ENCODE measurements around the gene HAPLN3. TPM values are rescaled to one million over a fixed set of nuclear protein-coding genes. Genes with fewer than 3 reads are reported as not detected.

Gene HAPLN3
- total RNA-seq, 1 experiment from 2014 or later: 2.4 TPM

- Histone ChIP-seq H3K9me3 (ENCODE audit: insufficient read depth, low read depth) (no peaks in the 10 kb centered on the region), H3K27ac (no peak overlapping the region), H3K79me2 (ENCODE audit: low read depth) (no peaks in the 10 kb centered on the region), H3K9me2 (ENCODE audit: insufficient read depth) (no peaks in the 10 kb centered on the region), H3K4me3 (no peak overlapping the region), H4K20me1 (ENCODE audit: insufficient read depth) (no peaks in the 10 kb centered on the region), H2AFZ (no peak overlapping the region), H3K36me3 (ENCODE audit: low read depth) (no peaks in the 10 kb centered on the region), H3F3A (ENCODE audit: insufficient read depth, low read depth) (no peaks in the 10 kb centered on the region), H3K4me1 (replicated peaks; ENCODE audit: insufficient read depth) (0 out of 2 replicates have a peak, but pooled peaks cover 3% of the 10 kb centered on the region), H3K4me2 (no peak overlapping the region), H3K27me3 (ENCODE audit: insufficient read depth, low read depth) (no peaks in the 10 kb centered on the region)
- intact Hi-C loops (cut with micrococcal nuclease; ENCODE audit: unreplicated experiment): loop anchor here (1.0 to 2.0 kb wide), 3 partner anchors 113 to 338 kb away; partner anchors contain the start of gene FANCI
- BruUV-seq (replicated peaks): no TSS peak
- peak; percentile 36 to 75 for DNase-seq
- ChIA-PET POLR2A (ENCODE audit: unreplicated experiment) (interaction anchor here (0.5 to 0.6 kb wide), 2 partner anchors 66 to 1355 kb away, joined by 3 to 4 read pairs; no protein-coding TSS in a partner anchor), CTCF (interaction anchor here (0.5 to 1.5 kb wide), 9 partner anchors 9 to 395 kb away, joined by 3 to 7 read pairs (median 3); partner anchors contain the start of gene HAPLN3)
- TF ChIP-seq, protein P1, sequence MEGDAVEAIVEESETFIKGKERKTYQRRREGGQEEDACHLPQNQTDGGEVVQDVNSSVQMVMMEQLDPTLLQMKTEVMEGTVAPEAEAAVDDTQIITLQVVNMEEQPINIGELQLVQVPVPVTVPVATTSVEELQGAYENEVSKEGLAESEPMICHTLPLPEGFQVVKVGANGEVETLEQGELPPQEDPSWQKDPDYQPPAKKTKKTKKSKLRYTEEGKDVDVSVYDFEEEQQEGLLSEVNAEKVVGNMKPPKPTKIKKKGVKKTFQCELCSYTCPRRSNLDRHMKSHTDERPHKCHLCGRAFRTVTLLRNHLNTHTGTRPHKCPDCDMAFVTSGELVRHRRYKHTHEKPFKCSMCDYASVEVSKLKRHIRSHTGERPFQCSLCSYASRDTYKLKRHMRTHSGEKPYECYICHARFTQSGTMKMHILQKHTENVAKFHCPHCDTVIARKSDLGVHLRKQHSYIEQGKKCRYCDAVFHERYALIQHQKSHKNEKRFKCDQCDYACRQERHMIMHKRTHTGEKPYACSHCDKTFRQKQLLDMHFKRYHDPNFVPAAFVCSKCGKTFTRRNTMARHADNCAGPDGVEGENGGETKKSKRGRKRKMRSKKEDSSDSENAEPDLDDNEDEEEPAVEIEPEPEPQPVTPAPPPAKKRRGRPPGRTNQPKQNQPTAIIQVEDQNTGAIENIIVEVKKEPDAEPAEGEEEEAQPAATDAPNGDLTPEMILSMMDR (conservative IDR thresholded peaks at IDR 0.05): peak; percentile 95
- no peak for TF ChIP-seq EZH2 (IDR thresholded peaks at IDR 0.05; ENCODE audit: low read depth)
Measured at GRCh38 chr15:88904624-88905327, 9.4 kb upstream of the HAPLN3 start.

GRCh38 chr15:88904257-88904623, 8.9 kb upstream of the HAPLN3 start:
- H3K27ac ChIP-seq: no peak overlapping the region
- H3K27me3 ChIP-seq (ENCODE audit: insufficient read depth, low read depth): no peaks in the 10 kb centered on the region
- no peak overlapping the region for H2AFZ ChIP-seq
- POLR2A ChIA-PET (ENCODE audit: unreplicated experiment): no interaction called here
- H3K4me3 ChIP-seq: no peak overlapping the region
- no peaks in the 10 kb centered on the region for H3F3A ChIP-seq (ENCODE audit: insufficient read depth, low read depth)
- TF ChIP-seq, protein P1 (conservative IDR thresholded peaks at IDR 0.05): no peak
- no peak for TF ChIP-seq EZH2 (IDR thresholded peaks at IDR 0.05; ENCODE audit: low read depth)
- H4K20me1 ChIP-seq (ENCODE audit: insufficient read depth): no peaks in the 10 kb centered on the region
- CTCF ChIA-PET: interaction anchor here (0.5 to 1.5 kb wide), 7 partner anchors 9 to 395 kb away, joined by 3 to 7 read pairs (median 3); partner anchors contain the start of gene HAPLN3
- H3K36me3 ChIP-seq (ENCODE audit: low read depth): no peaks in the 10 kb centered on the region
- intact Hi-C loops (cut with micrococcal nuclease; ENCODE audit: unreplicated experiment): loop anchor here (1.0 to 2.0 kb wide), 3 partner anchors 113 to 339 kb away; partner anchors contain the start of gene FANCI
- no peaks in the 10 kb centered on the region for H3K79me2 ChIP-seq (ENCODE audit: low read depth)
- DNase-seq: no peak
- BruUV-seq (replicated peaks): no TSS peak
- H3K4me1 ChIP-seq (replicated peaks; ENCODE audit: insufficient read depth): 0 out of 2 replicates have a peak, but pooled peaks cover 3% of the 10 kb centered on the region
- H3K9me2 ChIP-seq (ENCODE audit: insufficient read depth): no peaks in the 10 kb centered on the region
- no peak overlapping the region for H3K4me2 ChIP-seq
- no peaks in the 10 kb centered on the region for H3K9me3 ChIP-seq (ENCODE audit: insufficient read depth, low read depth)

- ChIA-PET POLR2A (ENCODE audit: unreplicated experiment) (no interaction called here), CTCF (interaction anchor here (1.2 kb wide), 1 partner anchor 269 kb away, joined by 4 read pairs; no protein-coding TSS in a partner anchor)
- Histone ChIP-seq H3F3A (ENCODE audit: insufficient read depth, low read depth) (no peaks in the 10 kb centered on the region), H3K9me2 (ENCODE audit: insufficient read depth) (no peaks in the 10 kb centered on the region), H3K27ac (no peak overlapping the region), H3K4me2 (no peak overlapping the region), H4K20me1 (ENCODE audit: insufficient read depth) (no peaks in the 10 kb centered on the region), H2AFZ (no peak overlapping the region), H3K4me3 (no peak overlapping the region), H3K4me1 (replicated peaks; ENCODE audit: insufficient read depth) (0 out of 2 replicates have a peak, but pooled peaks cover 3% of the 10 kb centered on the region), H3K9me3 (ENCODE audit: insufficient read depth, low read depth) (no peaks in the 10 kb centered on the region), H3K79me2 (ENCODE audit: low read depth) (no peaks in the 10 kb centered on the region), H3K36me3 (ENCODE audit: low read depth) (no peaks in the 10 kb centered on the region), H3K27me3 (ENCODE audit: insufficient read depth, low read depth) (no peaks in the 10 kb centered on the region)
- no TSS peak for BruUV-seq (replicated peaks)
- DNase-seq: no peak
- TF ChIP-seq, protein P1 (conservative IDR thresholded peaks at IDR 0.05): no peak
- TF ChIP-seq EZH2 (IDR thresholded peaks at IDR 0.05; ENCODE audit: low read depth): no peak
- intact Hi-C loops (cut with micrococcal nuclease; ENCODE audit: unreplicated experiment): no loop called here
Measured at GRCh38 chr15:88902846-88903245, 7.5 kb upstream of the HAPLN3 start.
